NCI-H2196 treated with DMSO at 0.1 percent for 48 hours (cell line): Measurements from ENCODE around the gene MAGI3.
A peak's percentile ranks its signal among the peaks of the same experiment; 100 is the strongest.

Experiments used
- DNase-seq: peaks from one replicate; lab custom pipeline; 2025; ENCODE audit not compliant: unreplicated experiment; lab: John Stamatoyannopoulos, UW

The MAGI3 gene

DNA sequence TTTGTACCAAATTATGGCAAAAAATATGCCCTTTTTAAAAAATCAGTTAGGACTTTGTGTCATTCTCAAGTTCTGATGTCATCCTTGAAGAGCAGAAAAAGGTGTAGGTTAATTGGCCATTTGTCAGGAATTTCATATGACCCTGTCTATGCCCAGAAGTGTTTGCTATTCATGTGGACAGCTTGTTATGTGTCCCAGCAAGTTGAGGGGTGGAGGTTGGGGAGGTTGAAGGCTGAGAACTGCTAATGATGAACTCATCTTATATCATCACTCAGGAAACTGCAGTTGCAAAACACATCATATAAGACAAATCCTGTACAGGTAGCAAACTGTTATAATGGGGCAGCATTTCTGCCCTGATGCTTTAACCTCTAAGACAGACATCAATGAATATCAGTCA is 262.5 kb downstream of the MAGI3 start:
- DNase-seq = no peak

DNA sequence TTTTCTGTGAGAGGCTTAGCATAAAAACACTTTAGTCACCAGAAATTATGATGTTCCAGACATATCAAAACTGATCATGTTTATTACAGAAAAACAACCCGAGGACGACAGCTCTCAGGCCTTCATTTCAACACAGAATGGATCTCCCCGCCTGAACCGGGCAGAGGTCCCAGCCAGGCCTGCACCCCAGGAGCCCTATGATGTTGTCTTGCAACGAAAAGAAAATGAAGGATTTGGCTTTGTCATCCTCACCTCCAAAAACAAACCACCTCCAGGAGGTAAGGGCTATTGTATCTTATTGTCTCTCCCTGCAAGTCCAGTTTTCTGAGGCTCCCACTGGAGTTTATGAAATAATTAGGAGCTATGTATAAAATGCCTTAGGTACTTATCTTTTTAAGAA is 263.4 kb downstream of the MAGI3 start:
- DNase-seq = no peak

DNA sequence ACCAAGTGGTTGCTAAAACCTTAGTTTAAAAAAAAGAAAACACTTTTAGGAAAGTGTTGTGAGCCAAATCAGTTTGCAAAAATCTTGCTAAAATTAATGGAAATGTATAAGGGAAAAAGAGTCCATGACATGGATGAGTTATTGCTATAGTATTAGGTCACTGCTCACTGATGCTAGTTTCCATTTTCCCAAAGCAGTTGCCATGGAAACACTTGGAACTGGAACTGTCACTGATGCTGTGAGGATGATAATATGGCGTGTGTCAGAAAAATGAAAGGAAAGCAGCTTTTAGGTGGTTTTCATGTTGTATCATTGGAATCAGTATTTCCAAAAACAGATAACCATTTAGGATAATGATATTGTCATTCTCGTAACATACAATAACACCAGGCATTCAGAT is 264.6 kb downstream of the MAGI3 start:
- DNase-seq = no peak

- no peak for DNase-seq
These were observed 266.8 kb downstream of the MAGI3 start for GRCh38 chr1:113657126-113657525.

DNA sequence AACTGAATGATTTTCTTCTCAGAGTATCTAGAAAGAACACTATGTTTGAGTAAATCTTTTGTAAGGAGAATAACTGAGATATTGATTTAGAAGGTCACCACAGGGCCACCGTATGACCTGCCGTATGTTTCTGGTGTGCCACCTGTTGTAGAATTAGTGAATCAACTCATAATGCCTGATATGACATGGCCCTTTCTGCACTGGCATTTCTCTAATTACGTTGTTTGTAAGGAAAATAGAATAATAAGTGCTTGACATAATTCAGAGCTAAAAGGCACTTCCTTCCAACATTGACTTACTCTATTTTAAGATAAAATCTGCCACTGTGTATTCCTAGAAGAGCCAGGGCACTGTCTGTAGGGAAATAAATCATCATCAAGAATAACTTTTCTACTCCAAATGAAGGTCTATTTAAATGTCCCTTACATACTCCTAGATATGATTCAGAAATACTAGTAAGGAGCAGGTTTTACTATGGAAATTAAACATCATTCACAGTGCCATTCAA is 267.3 kb downstream of the MAGI3 start:
- no peak for DNase-seq

DNA sequence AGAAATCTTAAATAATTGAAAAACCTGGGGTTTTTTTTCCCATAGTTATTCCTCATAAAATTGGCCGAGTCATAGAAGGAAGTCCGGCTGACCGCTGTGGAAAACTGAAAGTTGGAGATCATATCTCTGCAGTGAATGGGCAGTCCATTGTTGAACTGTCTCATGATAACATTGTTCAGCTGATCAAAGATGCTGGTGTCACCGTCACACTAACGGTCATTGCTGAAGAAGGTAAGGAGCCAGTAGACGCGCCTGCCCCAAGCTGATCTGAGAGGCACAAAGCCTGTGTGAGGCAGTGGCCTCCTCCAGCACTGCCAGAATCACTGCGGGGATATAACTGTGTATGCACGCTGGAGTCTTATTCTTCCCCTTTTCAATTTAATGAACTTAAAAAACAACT is 268.7 kb downstream of the MAGI3 start:
- no peak for DNase-seq

DNA sequence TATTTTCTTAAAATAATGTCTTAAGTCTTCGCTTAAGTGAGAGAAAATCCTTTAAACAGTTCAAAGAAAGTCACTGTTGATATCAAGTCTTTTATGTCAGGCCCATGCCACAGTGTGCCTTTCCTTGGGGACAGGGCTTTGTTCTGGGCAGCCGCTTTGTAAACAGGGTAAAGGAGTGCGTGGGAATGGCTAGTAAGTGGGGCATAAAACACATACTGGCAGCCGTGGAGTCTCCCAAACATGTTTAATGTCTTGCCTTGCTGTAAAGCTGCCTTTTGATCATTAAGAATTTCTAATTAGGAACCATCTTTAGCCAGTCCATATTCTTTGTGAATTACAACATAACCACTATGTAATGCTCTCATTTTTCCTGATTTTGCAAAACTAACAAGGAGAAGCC is 269.2 kb downstream of the MAGI3 start:
- no peak for DNase-seq

DNA sequence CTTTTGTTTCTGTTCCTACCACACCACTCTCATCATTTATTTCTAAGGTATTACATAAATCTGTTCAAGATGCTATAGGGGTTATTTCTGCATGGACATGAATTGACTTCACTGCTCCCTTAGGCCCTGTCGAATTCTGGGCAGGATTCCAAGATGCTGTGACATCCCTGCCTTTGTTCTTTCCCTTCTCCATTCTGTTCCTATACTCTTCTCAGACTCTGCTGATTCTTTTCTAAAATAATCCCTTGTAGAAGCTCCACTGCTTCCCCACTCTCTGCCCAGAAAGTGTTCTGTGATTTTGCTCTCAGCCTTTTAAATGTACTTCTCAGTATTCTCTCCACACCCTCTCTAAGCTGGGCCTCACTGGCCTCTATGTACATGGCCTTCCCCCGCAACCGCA is 269.8 kb downstream of the MAGI3 start:
- DNase-seq = no peak

- DNase-seq = no peak
These were observed 271.8 kb downstream of the MAGI3 start for GRCh38 chr1:113662101-113662500.

GRCh38 chr1:113663165-113663951 is 273.0 kb downstream of the MAGI3 start:
- DNase-seq = no peak

GRCh38 chr1:113665071-113665470 is 274.8 kb downstream of the MAGI3 start:
- DNase-seq = no peak

- DNase-seq = no peak
These were observed 275.8 kb downstream of the MAGI3 start for GRCh38 chr1:113666126-113666525.

- no peak for DNase-seq
These were observed 279.7 kb downstream of the MAGI3 start for GRCh38 chr1:113669988-113670387.

- DNase-seq = no peak
These were observed 280.3 kb downstream of the MAGI3 start for GRCh38 chr1:113670650-113671049.

- no peak for DNase-seq
These were observed 282.2 kb downstream of the MAGI3 start for GRCh38 chr1:113672491-113672890.

- DNase-seq = no peak
These were observed 284.3 kb downstream of the MAGI3 start for GRCh38 chr1:113674591-113674990.

DNA sequence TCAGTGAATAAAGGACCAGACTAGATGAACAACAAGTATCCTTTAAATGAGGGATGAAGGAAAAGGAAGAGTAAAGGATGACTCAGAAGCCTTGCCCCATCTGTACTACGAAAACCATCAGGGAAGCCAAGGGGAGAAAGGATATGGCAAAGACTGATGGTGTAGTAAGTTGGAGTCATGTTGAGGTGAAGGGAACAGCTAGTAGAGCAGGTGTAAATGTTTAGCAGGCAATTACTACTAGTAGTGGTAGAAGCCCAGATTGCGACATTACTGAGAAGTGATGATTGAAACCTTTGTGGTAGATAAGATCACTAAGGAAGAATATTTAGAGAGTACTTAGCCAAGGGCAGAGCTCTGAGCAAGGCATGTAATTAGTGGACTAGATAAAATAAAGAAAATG is 285.0 kb downstream of the MAGI3 start:
- no peak for DNase-seq

GRCh38 chr1:113676524-113676923 is 286.2 kb downstream of the MAGI3 start:
- no peak for DNase-seq

DNA sequence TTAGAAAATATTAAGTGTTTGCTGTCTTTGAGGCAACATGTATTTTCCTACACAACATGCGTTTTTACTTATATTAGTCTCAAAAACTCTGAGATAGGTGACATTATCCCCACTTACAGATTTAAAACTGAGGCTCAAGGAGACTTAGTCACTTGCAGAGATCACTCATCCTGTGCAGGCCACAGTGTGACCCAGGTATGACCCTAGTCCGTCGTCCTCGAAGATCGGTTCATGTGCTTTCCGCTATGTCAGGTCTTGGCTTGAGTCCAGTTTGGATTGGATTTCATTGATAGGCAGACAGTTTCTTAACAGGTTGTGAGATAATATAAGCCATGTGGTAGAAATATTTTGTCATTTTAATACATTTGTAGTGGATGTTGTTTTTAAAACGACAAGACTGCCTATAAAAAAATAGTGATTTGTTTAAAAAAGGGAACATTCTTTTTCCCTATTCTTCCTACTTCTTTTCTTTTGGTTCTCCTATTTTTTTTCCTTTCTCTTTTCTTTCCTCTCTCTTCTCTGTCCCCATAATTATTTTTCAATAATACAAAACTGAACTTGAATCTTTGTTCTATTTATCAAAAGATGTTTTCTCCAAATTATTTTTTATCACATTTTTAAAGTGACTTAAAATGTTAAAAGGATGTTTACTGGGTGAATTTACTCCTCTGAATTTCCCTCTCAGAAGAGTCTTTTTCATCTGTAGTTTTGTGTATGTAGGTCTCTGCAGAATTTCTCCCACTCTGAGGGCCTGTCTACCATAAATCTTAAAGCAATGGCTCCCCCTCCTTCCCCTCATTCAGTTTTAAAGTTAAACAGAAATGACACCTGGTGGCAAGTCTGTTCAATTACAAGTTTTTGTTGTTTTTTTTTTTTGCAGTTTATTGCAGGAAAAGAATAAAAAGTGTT is 287.2 kb downstream of the MAGI3 start:
- DNase-seq = peak; percentile 41

- DNase-seq = no peak
These were observed 287.8 kb downstream of the MAGI3 start for GRCh38 chr1:113678159-113678469.

GRCh38 chr1:113681596-113682337 is 291.5 kb downstream of the MAGI3 start:
- no peak for DNase-seq
